Measurements from ENCODE around the gene TEF. TPM values are rescaled to one million over a fixed set of nuclear protein-coding genes. Genes with fewer than 3 reads are reported as not detected.

TEF gene
- polyA plus RNA-seq, 1 donor (not counting 4 experiments of a cell fraction or from before 2014, with no cell fraction given), result 12.4 TPM

DNA sequence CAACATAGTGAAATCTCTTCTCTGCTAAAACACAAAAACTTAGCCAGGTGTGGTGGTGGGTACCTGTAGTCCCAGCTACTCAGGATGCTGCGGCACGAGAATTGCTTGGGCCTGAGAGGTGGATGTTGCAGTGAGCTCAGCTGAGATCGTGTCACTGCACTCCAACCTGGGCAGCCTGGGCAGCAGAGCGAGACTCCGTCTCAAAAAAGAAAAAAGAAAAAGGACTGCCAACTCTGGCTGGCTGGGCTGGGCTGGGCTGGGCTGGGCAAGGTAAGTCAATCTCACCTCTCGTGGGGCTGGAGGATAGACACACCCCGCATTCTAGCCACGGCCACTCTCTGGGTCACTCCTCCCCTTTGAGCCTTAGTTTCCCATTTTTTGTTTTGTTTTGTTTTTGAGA is 26.9 kb downstream of the TEF start:
- FAIRE-seq (no peak), DNase-seq (ENCODE audit: low read depth, low spot score) (no peak)
- Histone ChIP-seq H3K4me2 (ENCODE audit: control insufficient read depth, extremely low read depth, insufficient read depth, low read depth, low read length) (no peak overlapping the region), H2AFZ (ENCODE audit: control insufficient read depth, low read length) (no peak overlapping the region), H3K27ac (ENCODE audit: control insufficient read depth, insufficient read depth, low read length) (no peak overlapping the region), H3K9me3 (ENCODE audit: control insufficient read depth, low read depth, low read length) (no peaks in the 10 kb centered on the region), H3K4me3 (ENCODE audit: control insufficient read depth in 2 of 3, extremely low read depth in 1 of 3, insufficient read depth in 2 of 3, low read depth in 1 of 3, low read length in 3 of 3) (no peak overlapping the region), H4K20me1 (ENCODE audit: control insufficient read depth, extremely low read depth, insufficient read depth, low read length) (no peaks in the 10 kb centered on the region), H3K79me2 (ENCODE audit: control insufficient read depth, insufficient read depth, low read length) (no peaks in the 10 kb centered on the region), H3K27me3 (ENCODE audit: control insufficient read depth, extremely low read depth, insufficient read depth, low read length) (no peaks in the 10 kb centered on the region), H3K4me1 (ENCODE audit: control insufficient read depth, extremely low read depth, insufficient read depth, low read length) (peaks cover 4% of the 10 kb centered on the region), H3K9ac (ENCODE audit: control insufficient read depth, extremely low read depth, insufficient read depth, low read length) (no peak overlapping the region), H3K9me1 (ENCODE audit: control insufficient read depth, extremely low read depth, insufficient read depth, low read length) (no peaks in the 10 kb centered on the region), H3K36me3 (ENCODE audit: control insufficient read depth in 2 of 2, extremely low read depth in 1 of 2, insufficient read depth in 2 of 2, low read length in 2 of 2) (no peaks in the 10 kb centered on the region)
- dilution Hi-C loops (cut with MboI; ENCODE audit: extremely low pct_ligation_motif_present, low sequenced_read_pairs), result no loop called here
- no peak for TF ChIP-seq EZH2 (IDR thresholded peaks at IDR 0.05; ENCODE audit: low read length)
- TF ChIP-seq CTCF (optimal IDR thresholded peaks at IDR 0.05 in 1 of 3, IDR thresholded peaks at IDR 0.05 in 1 of 3, conservative IDR thresholded peaks at IDR 0.05 in 1 of 3; ENCODE audit: extremely low read depth in 1 of 3, insufficient read depth in 2 of 3, low read length in 3 of 3), result no peak

- Histone ChIP-seq H3K9me1 (ENCODE audit: control insufficient read depth, extremely low read depth, insufficient read depth, low read length) (no peaks in the 10 kb centered on the region), H3K79me2 (ENCODE audit: control insufficient read depth, insufficient read depth, low read length) (peaks cover 7% of the 10 kb centered on the region), H3K4me3 (ENCODE audit: control insufficient read depth in 2 of 3, extremely low read depth in 1 of 3, insufficient read depth in 2 of 3, low read depth in 1 of 3, low read length in 3 of 3) (no peak overlapping the region), H3K9ac (ENCODE audit: control insufficient read depth, extremely low read depth, insufficient read depth, low read length) (no peak overlapping the region), H3K36me3 (ENCODE audit: control insufficient read depth in 2 of 2, extremely low read depth in 1 of 2, insufficient read depth in 2 of 2, low read length in 2 of 2) (peaks cover 0 to 2% of the 10 kb centered on the region in 2 experiments), H3K4me1 (ENCODE audit: control insufficient read depth, extremely low read depth, insufficient read depth, low read length) (peaks cover 14% of the 10 kb centered on the region), H3K27ac (ENCODE audit: control insufficient read depth, insufficient read depth, low read length) (no peak overlapping the region), H2AFZ (ENCODE audit: control insufficient read depth, low read length) (no peak overlapping the region), H3K9me3 (ENCODE audit: control insufficient read depth, low read depth, low read length) (no peaks in the 10 kb centered on the region), H4K20me1 (ENCODE audit: control insufficient read depth, extremely low read depth, insufficient read depth, low read length) (no peaks in the 10 kb centered on the region), H3K4me2 (ENCODE audit: control insufficient read depth, extremely low read depth, insufficient read depth, low read depth, low read length) (no peak overlapping the region), H3K27me3 (ENCODE audit: control insufficient read depth, extremely low read depth, insufficient read depth, low read length) (no peaks in the 10 kb centered on the region)
- no peak for TF ChIP-seq EZH2 (IDR thresholded peaks at IDR 0.05; ENCODE audit: low read length)
- no peak for TF ChIP-seq CTCF (optimal IDR thresholded peaks at IDR 0.05 in 1 of 3, IDR thresholded peaks at IDR 0.05 in 1 of 3, conservative IDR thresholded peaks at IDR 0.05 in 1 of 3; ENCODE audit: extremely low read depth in 1 of 3, insufficient read depth in 2 of 3, low read length in 3 of 3)
- FAIRE-seq (no peak), DNase-seq (ENCODE audit: low read depth, low spot score) (no peak)
- dilution Hi-C loops (cut with MboI; ENCODE audit: extremely low pct_ligation_motif_present, low sequenced_read_pairs), result no loop called here
Measured at GRCh38 chr22:41410311-41410751, 28.6 kb downstream of the TEF start.
